SU-DHL-6 (cell line): ENCODE results near the gene HORMAD2.

Experiments used
- H2AFZ ChIP-seq: fragments of 200-600 bp; sonication (generic); 2 replicates; pipeline ENCODE4 v1.6.1; 2014; ENCODE audit warnings: low read depth, mild to moderate bottlenecking, moderate library complexity, mixed read lengths, antibody characterized with exemption, low read length; ENCODE audit not compliant: severe bottlenecking
- H3F3A ChIP-seq: fragments of 200-600 bp; shearing (Covaris generic); 2 replicates; pipeline ENCODE4 v1.6.0; 2016; ENCODE audit warnings: antibody characterized with exemption, mild to moderate bottlenecking; ENCODE audit not compliant: insufficient read depth
- H3K27ac ChIP-seq: fragments of 200-600 bp; sonication (generic); 2 replicates; pipeline ENCODE4 v1.5.1; 2016; ENCODE audit warnings: low read depth, mild to moderate bottlenecking, low read length, moderate library complexity, mixed read lengths
- H3K27me3 ChIP-seq: fragments of 200-600 bp; sonication (generic), shearing (Covaris generic); 2 replicates; pipeline ENCODE4 v1.6.0; 2014; ENCODE audit warnings: mild to moderate bottlenecking, low read length
- H3K36me3 ChIP-seq: fragments of 200-600 bp; sonication (generic); 2 replicates; pipeline ENCODE4 v1.6.1; 2014; ENCODE audit warnings: mild to moderate bottlenecking, low read length, mixed read lengths
- H3K4me2 ChIP-seq: fragments of 300-600, 200-600 bp; shearing (Covaris generic), sonication (generic); 2 replicates; pipeline ENCODE4 v1.6.0; 2014; ENCODE audit warnings: low read length, low read depth, mild to moderate bottlenecking; ENCODE audit not compliant: poor library complexity, severe bottlenecking
- H3K4me3 ChIP-seq: fragments of 200-600 bp; sonication (generic); 2 replicates; pipeline ENCODE4 v1.5.1; 2014; ENCODE audit warnings: antibody characterized with exemption, low read length, mild to moderate bottlenecking, mixed read lengths; ENCODE audit not compliant: insufficient read depth, poor library complexity, severe bottlenecking
- H3K79me2 ChIP-seq: fragments of 200-600 bp; sonication (generic); 2 replicates; pipeline ENCODE4 v1.6.1; 2014; ENCODE audit warnings: mild to moderate bottlenecking, low read length, moderate library complexity; ENCODE audit not compliant: insufficient read depth
- H3K9ac ChIP-seq: fragments of 200-600 bp; sonication (generic); 2 replicates; pipeline ENCODE4 v1.7.0; 2014; ENCODE audit warnings: mild to moderate bottlenecking, low read length
- H3K9me2 ChIP-seq: fragments of 200-600 bp; sonication (generic); replicated peaks from 2 replicates; pipeline ENCODE4 v1.6.1; 2014; ENCODE audit warnings: low read length; ENCODE audit not compliant: insufficient read depth
- H3K9me3 ChIP-seq: fragments of 200-600 bp; sonication (generic); 2 replicates; pipeline ENCODE4 v1.6.1; 2014; ENCODE audit warnings: low read length, mixed read lengths; ENCODE audit not compliant: insufficient read depth
- H4K20me1 ChIP-seq: fragments of 200-600 bp; sonication (generic); 2 replicates; pipeline ENCODE4 v1.6.1; 2014; ENCODE audit warnings: low read depth, mild to moderate bottlenecking, antibody characterized with exemption, low read length, moderate library complexity, mixed read lengths
- CTCF ChIP-seq: fragments of 200-600 bp; sonication (generic); IDR thresholded peaks from one replicate; pipeline ENCODE4 v1.5.1; 2017; ENCODE audit warnings: antibody characterized with exemption, mild to moderate bottlenecking, low read length, moderate library complexity; ENCODE audit not compliant: insufficient read depth, poor library complexity, severe bottlenecking
- EZH2phosphoT487 ChIP-seq: fragments of 200-600 bp; sonication (generic), shearing (Covaris generic); conservative IDR thresholded peaks from 2 replicates; pipeline ENCODE4 v1.6.1; 2018; ENCODE audit warnings: mild to moderate bottlenecking, antibody characterized with exemption, low read length, moderate library complexity, mixed read lengths

HORMAD2 gene

GRCh38 chr22:30079952-30080533 is at the start of gene HORMAD2:
Gene HORMAD2 (plus strand): TSS chr22:30080464. CDS start chr22:30093953, 13,489 bp downstream.
- Histone ChIP-seq H3K27me3 (no peaks in the 10 kb centered on the region), H3K9me2 (no peaks in the 10 kb centered on the region), H3K4me3 (no peak within 1 kb of the TSS), H3K79me2 (no peaks in the 10 kb centered on the region), H3K9ac (no peak within 1 kb of the TSS), H3K36me3 (no peaks in the 10 kb centered on the region), H3K27ac (no peak within 1 kb of the TSS), H4K20me1 (no peaks in the 10 kb centered on the region), H3K4me2 (no peak within 1 kb of the TSS), H3K9me3 (no peaks in the 10 kb centered on the region), H3F3A (no peaks in the 10 kb centered on the region), H2AFZ (no peak within 1 kb of the TSS)
- TF ChIP-seq CTCF, result no peak
- TF ChIP-seq EZH2phosphoT487, result no peak

GRCh38 chr22:30031328-30031727 is 48.9 kb upstream of the HORMAD2 start:
- no peak overlapping the region for H3K27ac ChIP-seq
- H3K9me3 ChIP-seq, result no peaks in the 10 kb centered on the region
- TF ChIP-seq EZH2phosphoT487 (no peak), CTCF (no peak)
- H3F3A ChIP-seq, result no peaks in the 10 kb centered on the region
- H4K20me1 ChIP-seq, result no peaks in the 10 kb centered on the region
- H3K9ac ChIP-seq, result no peak overlapping the region
- H3K9me2 ChIP-seq, result no peaks in the 10 kb centered on the region
- H3K36me3 ChIP-seq, result no peaks in the 10 kb centered on the region
- H2AFZ ChIP-seq, result no peak overlapping the region
- no peaks in the 10 kb centered on the region for H3K79me2 ChIP-seq
- no peaks in the 10 kb centered on the region for H3K27me3 ChIP-seq
- H3K4me3 ChIP-seq, result no peak overlapping the region
- H3K4me2 ChIP-seq, result no peak overlapping the region

GRCh38 chr22:30031764-30032455 is 48.4 kb upstream of the HORMAD2 start:
- no peak overlapping the region for H3K9ac ChIP-seq
- H3K9me2 ChIP-seq, result no peaks in the 10 kb centered on the region
- TF ChIP-seq EZH2phosphoT487 (no peak), CTCF (no peak)
- no peaks in the 10 kb centered on the region for H3K79me2 ChIP-seq
- no peaks in the 10 kb centered on the region for H3K9me3 ChIP-seq
- no peak overlapping the region for H3K4me2 ChIP-seq
- no peaks in the 10 kb centered on the region for H3K27me3 ChIP-seq
- no peaks in the 10 kb centered on the region for H4K20me1 ChIP-seq
- no peaks in the 10 kb centered on the region for H3F3A ChIP-seq
- no peaks in the 10 kb centered on the region for H3K36me3 ChIP-seq
- H3K4me3 ChIP-seq, result no peak overlapping the region
- H2AFZ ChIP-seq, result no peak overlapping the region
- H3K27ac ChIP-seq, result no peak overlapping the region
